CD4-positive, alpha-beta T cell treated with Interleukin-10 for 1 hour (primary cell): Measurements from ENCODE around the gene LHX1.

Experiments
- DNase-seq: peaks from one replicate; pipeline ENCODE4 v3.0.0-alpha.2; 2020

LHX1 gene

DNA sequence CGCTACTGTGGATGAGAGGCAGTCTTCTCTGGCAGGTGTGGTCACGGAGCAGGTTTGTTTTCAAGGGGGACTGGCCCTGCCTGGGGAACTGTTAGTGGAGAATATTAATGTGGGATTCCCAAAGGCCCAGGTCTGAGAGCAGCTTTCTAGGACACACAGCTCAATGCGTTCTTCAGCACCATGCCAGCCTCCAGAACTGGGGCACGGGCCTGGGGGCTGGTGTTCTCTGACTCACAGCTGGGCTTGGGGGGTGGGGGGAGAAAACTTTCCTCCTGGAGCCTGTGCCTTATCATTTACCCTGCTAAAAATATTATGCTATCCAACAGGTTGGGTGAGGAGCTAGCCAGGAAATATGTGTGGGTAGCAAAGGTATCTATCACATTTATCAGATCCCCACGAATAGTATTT, 13.5 kb upstream of the LHX1 start:
- no peak for DNase-seq

DNA sequence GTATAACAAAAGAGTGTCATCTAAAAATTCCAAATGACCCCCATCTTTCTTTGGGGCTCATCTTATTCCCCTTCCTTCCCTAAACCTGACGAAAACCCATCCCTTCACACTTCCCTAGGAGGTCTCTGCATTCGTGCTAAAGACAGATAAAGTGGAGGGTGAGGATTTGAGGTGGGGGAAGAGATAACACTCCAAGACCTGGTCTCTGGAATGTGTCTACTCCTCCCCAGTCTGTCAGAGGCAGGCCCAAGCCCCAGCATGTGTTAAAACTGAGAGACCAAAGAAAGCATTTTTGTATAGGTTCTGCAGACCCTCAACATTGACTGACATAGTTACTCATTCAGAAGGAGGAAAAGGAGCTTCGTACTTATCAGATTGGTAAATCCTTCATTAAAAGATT, 11.0 kb upstream of the LHX1 start:
- DNase-seq = no peak

DNA sequence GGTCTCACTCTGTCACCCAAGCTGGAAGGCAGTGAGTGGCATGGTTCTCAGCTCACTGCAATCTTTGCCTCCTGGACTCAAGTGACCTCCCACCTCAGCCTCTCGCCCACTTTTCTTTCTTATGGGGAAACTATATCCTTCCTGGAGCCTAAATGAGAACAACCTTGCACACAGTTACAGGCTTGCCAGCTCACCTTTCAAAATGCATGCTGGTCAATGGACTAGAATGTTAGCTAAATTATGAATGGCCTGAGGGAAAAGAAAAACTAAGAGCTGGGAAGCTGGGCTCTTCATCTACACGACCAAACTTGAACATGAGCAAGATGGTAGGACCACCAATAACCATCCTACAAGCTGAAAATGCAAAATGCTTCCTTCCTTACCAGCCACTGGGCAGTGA, 10.6 kb upstream of the LHX1 start:
- no peak for DNase-seq

DNA sequence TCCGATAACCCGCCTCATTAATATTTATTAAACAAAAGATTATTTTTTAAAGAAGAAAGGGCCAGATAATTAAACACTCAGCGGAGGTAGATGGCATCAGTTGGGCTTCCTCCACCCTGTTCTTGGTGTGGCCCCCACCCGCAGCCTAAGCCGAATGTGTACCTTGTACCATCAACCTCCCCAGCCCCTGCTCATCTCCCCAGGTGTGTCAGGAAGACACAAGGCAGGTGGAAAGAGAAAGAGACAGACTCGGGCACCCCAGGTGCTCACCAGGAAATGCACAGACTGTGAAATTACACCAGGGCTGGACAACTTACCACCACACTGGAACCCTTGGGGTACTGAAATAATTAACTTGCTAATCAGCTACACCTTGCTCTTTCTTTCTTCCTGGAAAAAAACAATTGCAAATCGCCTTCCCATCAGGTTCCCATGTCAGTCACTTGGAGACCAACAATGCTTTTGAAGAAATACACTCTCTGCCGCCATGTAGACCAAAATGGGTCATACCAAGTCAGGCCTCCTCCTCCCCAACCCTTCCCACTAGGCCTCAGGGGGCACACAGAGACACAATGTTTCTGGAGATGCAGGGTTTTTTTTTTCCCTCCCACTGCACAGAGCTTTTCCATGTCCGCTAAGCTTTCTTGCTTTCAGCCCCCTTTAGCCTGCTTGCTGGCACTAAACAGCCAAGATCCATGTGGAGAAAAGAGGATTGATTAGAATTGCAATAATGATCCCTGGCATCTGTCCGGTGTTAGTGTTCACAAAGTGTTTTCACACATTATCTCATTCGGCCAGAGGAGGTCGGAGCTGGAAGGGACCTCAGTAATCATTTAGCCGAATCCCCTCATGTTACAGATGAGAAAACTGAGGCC, 8.6 kb upstream of the LHX1 start:
- no peak for DNase-seq

DNA sequence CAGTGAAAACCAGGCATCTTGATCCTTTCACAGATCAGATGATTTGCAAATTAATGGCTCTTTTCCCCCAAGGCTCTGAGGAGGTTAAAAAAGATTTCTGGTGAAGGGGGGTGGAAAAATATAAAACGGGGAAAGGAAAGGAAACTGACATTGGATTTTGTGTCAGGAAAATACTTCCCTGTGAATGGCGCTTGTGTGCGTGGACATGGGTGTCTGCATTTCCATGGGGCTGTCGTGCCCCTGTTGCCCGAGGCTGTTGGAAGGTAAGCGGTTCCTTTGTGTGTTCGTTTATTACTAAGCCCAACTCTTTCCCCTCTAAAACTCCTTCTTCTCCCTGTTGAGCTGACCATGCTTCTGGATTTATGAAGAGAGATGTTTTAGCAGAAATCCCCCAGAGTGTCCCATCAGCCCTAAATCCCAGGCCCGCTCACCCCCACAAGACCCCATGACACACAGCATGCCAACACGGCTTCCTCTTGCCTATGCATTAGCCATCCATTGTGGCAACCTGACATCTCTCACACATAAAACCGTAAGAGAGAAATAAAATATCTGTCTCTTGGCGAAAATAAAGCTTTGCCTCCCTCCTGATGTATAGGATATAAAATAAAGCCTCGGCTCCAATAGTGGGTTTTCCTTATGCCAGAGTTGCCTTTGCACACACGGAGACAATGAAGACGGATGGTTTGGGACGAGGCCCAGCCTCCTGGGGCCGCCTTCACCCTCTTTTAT, 7.3 kb upstream of the LHX1 start:
- DNase-seq = no peak

DNA sequence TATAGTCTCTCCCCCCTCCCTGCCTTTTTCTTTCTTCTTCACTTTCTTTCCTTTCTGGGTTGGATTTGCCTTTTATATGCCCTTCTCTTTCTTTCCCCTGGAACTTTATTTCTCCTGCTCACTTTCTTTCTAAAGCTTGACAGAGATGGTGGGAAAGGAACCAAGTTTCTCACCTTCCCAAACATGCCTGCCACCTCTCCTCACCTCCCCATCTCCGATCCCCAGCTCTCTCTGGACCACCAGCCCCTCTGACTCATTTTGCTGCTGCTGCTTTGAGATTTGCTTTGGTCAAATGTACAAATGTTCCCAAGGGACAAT, 6.7 kb upstream of the LHX1 start:
- DNase-seq = no peak

DNA sequence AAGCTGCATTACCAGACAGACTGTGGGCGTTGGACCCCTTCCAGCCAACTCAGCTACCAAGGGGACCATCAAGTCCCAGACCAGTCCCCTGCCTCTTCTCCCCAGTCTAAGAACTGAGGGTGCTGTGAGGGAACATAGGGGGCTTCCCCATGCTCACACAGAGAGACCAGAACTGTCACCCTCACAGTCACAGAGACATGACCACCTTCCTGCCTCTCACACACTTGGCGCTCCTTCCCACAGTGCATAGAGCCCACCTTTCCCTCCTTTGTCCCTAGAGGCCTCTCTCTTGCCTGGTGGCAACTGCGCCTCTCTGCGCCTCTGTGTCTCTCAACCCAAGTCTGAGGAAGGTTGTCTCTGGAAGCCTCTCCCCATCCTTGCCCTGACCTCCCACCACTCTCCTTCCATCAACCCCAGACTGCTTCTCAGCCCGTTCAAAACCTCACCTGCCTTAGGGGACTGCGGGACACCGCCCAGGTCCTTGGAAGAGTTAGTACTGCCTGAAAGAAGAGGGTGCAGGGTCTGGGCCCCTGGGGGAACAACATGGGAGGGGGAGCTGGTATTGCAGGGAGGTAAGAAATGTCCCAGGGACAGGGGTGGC, 6.1 kb upstream of the LHX1 start:
- no peak for DNase-seq

DNA sequence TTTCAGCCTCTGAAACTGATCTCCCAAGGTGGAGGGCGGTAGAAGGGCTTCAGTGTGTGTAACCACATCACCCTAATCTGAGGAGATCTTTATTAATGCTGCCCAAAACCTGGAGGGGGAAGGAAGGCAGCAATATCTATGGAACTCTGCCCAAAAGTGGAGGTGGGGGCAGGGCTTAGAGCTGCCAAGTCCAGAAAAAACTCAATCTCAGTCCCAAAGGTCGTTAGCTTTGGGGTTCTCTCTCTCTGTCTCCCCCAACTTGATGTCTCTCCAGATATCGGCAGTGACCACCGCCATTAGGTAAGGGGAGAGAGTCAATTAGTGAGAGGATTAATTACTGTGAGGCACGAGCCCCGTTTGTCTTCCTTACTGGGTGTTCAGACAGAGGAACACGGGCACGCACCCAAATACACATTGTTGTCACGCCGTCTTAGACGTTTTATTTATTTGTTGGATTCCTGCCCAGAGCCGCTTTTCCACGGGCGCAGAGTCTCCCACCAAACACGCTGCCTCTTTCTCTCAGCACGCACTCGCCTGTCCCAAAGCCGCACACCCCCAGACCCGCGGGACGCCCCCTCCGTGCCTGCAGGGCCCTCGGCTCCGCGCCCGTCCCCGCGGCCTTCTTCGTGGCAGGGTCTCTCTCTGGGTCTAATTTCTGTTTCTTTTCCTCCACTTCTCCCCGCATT, 5.4 kb upstream of the LHX1 start:
- DNase-seq = no peak

DNA sequence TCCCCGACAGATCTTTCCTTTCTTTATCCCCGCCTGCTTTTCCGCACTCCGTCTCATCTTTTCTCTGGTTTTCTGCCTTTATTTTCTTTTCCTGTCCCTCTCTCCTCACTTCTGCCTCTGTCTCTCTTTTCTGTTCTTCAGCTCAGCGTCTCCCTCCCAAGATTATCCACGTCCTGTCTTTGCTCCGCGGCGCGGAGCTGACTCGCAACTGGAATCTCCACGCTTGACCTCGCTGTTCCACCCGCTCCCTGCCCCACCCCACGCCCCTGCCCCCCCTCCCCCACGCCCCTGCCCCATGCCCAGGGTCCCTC, 4.9 kb upstream of the LHX1 start:
- DNase-seq = no peak

DNA sequence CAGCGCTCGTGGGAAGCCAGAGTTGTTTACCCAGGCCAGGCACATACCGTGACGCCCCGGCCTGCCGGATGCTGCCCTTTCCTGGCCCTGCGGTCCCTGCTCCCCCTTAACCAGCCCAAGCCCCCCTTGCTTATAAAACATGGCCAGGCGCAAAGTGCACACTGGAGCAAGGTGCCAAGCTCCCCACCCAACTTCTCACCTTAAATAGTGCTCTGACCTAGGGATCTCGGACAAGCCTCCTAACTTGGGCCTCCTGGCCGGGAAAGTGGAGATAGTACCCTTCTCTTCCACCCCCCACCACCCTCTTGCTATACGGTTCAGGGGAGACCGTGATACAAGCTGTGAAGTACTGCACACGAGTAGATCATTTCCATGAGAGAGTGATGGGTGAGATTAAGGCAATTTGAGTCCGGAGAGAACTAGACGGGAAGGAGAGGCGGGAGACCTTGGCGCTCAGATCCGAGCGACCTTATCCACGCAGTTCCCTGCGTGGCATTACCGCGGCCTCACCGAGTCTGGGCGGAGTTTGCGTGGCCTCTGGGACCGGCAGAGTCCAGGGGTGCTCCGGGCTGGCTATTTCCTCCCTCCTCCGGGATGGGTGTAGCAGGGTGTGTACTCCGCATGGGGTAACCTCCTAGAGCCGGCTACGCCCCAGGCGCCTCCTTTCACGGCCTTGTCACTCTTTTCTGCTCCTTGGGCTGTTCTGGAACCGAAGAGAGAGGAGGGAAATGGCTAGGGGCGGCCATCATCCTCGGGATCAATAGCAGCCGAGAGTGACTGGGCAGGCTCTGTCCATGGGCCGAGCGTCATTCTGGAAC, 4.4 kb upstream of the LHX1 start:
- no peak for DNase-seq

DNA sequence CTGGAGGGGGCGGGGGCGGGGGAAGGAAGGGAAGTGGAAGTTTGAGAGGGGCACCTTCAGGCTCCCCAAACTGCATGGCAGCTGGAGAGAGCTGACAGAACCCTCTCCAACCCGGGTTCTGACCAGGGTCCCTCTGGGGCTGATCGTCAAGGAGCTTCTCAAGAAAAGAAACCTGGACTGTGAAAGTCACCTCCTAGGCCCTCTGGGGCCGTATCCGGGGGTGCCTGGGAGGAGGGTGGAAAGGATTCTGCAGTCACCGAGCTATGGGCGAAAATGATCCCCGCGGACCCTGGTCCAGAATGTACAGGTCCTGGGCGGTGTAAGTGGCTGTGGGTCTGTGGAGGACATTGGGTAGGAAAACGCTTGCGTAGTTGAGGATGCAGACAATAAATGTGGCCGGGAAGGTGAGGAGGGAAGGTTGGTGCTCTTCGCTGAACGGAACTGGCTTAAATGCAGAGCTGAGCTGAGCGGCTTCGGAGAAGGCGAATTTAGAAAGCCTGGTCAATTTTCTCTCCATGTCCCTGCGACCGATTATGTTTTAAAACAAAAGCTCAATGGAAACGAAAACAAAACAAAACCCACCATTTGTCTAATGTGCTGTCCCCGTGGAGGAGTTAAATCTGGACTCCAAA, 3.6 kb upstream of the LHX1 start:
- peak; percentile 5 for DNase-seq

DNA sequence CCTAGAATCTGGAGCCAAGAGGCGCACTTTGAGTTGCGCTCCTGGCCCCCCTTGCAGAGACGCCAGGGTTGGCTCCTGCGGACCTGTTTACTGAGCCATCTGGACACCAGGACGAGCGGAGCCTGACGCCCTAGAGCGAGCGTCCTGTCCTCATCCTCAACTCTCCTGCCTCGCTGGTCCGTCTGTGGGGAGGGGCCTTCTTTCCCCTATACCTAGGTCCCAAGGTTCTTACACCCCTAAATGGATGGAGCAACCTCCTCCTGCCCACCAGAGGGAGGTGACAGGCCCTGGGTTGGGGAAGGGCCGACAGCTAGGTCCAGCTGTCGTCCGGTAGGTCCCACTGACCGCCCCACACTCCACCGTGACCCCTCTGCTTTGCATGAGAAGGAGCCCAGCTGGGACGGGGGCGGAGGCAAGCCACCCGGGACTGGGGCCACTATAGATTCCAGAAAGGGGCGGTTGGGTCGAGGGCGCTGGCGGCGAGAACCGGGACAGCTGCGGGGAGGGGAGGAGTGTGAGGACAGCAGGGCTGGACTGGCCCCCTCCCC, 3.1 kb upstream of the LHX1 start:
- DNase-seq = no peak

DNA sequence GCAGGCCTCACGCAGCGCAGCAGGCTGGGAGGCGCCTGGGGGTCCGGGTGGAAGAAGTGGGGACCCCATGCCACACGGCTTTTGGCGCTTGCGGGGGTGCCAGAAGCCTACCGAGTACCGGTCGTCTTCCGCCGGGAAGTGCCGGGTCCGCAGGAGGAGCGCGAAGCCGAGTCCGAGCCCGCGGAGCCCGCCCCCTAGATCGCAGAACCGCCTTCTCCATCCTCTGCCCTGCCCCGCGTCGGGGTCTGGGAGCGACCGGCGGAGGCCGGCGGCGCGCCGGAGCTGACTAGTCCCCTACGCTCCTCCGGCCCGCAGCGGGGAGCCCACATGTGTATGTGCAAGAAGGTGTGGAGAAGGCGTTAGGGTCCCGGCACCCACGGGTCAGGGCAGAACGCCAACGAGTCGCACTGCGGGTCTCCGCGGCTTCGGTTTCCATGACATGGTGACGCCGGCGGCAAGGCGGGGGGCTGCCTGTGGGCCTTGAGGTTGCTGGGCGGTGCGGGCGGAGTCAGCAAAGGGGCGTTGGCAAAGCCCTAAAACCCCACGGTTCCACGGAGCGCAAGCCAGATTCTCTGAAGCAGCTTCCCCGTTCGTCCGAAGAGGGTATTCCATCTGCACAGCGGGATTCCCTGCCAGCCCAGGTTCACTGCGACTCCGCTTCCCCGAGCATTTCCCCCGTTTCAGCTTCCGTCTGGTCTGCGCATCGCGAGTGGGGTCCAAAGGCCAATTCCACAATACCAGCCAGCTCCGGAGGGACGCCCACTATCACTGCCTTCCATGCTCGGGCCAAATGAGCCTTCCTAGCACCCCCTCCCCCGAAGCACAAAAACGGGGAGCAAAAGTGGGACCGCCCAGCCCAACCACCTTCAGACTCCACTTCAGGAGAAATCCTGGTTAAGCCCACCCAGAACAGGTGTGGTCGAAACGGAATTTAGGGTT, 2.3 kb upstream of the LHX1 start:
- DNase-seq = peak; percentile 28

DNA sequence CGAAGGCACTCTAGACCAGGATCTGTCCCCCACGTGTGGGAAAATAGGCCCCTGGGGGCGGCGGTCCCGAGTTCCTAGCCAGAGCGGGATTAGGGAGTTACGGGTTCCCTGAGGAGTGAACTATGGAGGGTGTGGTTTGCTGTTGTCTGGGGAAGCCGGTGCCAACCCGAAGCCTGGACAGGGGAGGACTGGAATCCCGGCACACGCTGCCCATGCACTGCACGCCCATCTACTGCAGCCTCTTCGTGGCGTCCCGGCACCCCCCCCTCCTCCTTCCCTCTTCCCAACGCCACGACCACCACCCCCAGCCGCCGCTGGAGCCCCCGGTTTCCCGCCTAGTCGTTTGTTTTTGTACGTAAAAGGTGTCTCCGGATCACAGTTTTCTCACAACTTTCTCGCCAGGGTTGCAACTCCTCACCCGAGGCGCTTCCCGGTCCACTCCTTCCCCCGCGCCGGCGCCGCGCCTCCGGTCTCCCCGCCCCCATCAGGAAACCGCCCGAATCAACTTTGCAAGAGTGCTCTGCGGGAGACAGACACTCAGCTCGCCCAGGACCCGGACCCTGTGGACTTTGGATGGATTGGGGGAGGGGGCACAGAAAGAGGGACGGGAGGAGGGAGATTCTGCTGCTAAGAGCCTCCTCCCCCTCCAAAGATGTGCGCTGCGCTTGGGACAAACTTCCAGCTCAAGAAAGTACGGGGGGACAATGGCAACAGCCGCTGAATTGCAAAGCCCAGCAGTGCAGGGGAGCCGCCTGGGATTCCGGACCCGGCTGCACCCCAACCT, 1.4 kb upstream of the LHX1 start:
- DNase-seq = peak; percentile 7

DNA sequence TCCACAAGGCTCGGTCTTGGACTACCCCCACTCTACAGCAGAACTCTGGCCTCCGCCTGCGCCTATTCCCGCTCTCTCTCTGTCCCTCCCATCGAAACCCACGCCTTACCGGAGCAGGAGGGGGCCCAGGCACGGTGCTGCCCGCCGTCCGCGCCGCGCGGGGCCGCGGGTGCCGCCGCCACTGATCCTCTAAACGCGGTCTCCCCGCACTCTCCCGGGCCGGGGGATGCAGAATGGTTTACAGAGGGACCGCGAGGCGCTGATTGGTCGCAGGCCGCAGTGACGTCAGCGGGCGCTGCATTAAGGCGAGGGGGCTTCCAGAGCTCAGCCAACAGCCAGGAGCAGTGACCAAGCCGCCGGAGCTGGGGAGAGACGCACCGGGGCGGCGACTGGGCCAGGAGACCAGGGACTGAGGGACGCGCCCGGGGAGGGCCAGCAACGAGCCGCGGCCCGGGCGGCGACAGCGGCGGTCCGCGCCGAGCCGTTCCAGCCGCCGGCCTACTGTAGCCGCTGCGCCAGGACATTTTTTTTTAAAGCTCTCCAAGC, 747 bp upstream of the LHX1 start:
- DNase-seq = peak; percentile 13

DNA sequence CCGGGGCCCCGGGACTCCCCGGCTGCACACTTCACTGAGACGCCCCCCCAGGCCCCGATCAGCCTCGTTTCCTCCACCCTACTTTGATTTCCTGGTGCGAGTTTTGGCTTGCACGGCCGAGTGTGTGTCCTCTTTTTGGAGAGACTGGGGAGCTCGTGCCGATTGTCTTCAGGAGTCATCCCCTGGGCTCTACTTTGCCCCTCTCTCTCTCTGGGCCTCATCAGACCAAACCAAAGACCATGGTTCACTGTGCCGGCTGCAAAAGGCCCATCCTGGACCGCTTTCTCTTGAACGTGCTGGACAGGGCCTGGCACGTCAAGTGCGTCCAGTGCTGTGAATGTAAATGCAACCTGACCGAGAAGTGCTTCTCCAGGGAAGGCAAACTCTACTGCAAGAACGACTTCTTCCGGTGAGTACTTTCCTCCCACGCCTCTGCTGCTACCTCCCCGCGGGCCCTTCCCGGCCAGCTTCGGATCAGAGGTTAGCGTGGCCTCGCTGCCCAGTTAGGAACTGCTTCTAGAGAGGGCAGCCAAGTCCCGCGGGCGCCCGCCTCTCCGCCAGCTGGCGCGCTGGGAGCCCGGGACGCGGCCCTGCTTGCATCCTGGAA, 787 bp downstream of the LHX1 start:
- peak; percentile 22 for DNase-seq

DNA sequence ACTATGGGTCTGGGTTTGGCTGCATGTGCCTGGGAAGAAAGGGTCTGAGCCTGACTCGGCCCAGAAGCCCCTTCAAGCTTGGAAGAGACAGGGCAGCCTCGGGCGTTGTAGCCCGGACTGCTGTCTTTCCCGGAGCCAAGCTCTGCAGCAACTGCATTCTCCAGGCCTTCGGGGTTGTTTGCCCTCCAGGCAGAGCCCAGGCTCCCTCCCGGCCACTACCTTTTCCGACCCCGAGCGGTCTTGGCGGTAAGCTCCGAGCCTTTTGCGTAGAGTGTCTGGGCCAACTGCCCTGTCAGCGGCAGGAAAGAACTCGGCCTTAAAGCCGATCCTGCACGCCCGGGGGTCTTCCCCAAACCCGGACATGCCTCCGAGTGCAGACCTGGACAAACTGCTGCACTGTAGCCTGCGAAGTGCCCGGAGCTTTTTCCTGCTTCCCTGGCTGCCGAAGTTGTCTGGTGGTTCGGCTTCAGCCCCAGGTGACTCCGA, 1.3 kb downstream of the LHX1 start:
- no peak for DNase-seq

DNA sequence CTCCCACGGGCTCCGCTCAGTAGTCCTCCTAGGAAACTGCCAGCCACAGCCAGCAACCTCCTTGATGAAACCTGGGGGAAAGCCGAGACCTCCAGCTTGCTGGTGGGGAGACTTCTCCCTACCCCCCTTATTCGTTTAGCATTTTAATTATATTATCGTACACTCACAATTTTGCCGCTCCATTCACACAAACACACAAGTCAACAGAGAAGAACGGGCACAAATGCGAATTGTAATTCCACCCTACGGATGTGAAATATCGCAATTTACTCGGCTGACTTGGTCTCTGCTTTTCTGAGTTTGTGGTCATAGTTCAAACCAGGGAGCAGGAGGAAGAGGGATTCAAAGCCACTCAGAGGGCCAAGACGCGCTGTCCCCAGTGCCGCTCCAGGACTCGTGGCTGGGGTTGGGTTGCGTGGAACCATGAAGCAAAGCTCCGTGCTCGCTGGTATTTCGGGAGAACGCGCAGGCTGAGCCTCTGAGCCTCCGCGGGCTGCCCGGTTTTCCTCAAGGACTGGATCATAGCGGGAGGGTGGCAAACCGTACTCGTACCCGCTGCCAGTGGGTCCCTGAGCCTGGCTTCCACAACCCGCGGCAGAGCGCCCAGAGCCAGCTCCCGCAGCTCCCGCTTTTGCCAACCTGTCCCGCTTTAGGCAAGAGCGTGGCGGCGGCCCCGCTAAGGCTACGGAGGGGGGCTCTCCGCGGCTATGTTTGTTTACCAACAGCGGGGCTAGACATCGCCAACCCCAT, 2.0 kb downstream of the LHX1 start:
- DNase-seq = peak; percentile 14
